SK-N-SH treated with all-trans-retinoic acid at 6 μM for 48 hours (cell line): ENCODE results near the gene ZNF710.

Experiments used
- ATAC-seq: fragments of 200-7000 bp; cut with Tn5 transposase; 3 replicates; pipeline ENCODE4 v1.9.1; 2020; ENCODE audit warnings: mild to moderate bottlenecking, moderate library complexity
- BACH2 ChIP-seq: fragments of 250-450 bp; sonication (Bioruptor Pico); IDR thresholded peaks from 2 replicates; pipeline ENCODE4 v1.9.0; 2021; ENCODE audit warnings: mild to moderate bottlenecking, borderline replicate concordance
- CSDC2 ChIP-seq: fragments of 250-450 bp; sonication (Bioruptor Pico); IDR thresholded peaks from 2 replicates; pipeline ENCODE4 v1.5.0; 2020; ENCODE audit warnings: mild to moderate bottlenecking, moderate library complexity
- ESRRG ChIP-seq: fragments of 250-450 bp; sonication (Bioruptor Pico); IDR thresholded peaks from 2 replicates; pipeline ENCODE4 v1.6.1; 2021; ENCODE audit warnings: mild to moderate bottlenecking
- GLIS3 ChIP-seq: fragments of 250-450 bp; sonication (Bioruptor Pico); IDR thresholded peaks from 2 replicates; pipeline ENCODE4 v1.5.0; 2020; ENCODE audit warnings: mild to moderate bottlenecking, moderate library complexity
- ISL1 ChIP-seq: fragments of 250-450 bp; sonication (Bioruptor Pico); IDR thresholded peaks from 2 replicates; pipeline ENCODE4 v2.1.2; 2022; ENCODE audit warnings: mild to moderate bottlenecking, moderate library complexity
- OSR1 ChIP-seq: fragments of 250-450 bp; sonication (Bioruptor Pico); IDR thresholded peaks from 2 replicates; pipeline ENCODE4 v1.8.0; 2022; ENCODE audit warnings: moderate library complexity, mild to moderate bottlenecking, inconsistent platforms
- PPARA ChIP-seq: fragments of 250-450 bp; sonication (Bioruptor Pico); IDR thresholded peaks from 2 replicates; pipeline ENCODE4 v1.5.0; 2020; ENCODE audit warnings: mild to moderate bottlenecking, borderline replicate concordance
- RARB ChIP-seq: fragments of 250-450 bp; sonication (Bioruptor Pico); IDR thresholded peaks from 2 replicates; pipeline ENCODE4 v1.8.0; 2021; ENCODE audit warnings: mild to moderate bottlenecking, moderate library complexity
- SNAI2 ChIP-seq: fragments of 250-450 bp; sonication (Bioruptor Pico); IDR thresholded peaks from 2 replicates; pipeline ENCODE4 v1.5.0; 2020; ENCODE audit warnings: mild to moderate bottlenecking, moderate library complexity
- TOX ChIP-seq: fragments of 250-450 bp; sonication (Bioruptor Pico); IDR thresholded peaks from 2 replicates; pipeline ENCODE4 v1.8.0; 2021; ENCODE audit warnings: mild to moderate bottlenecking, moderate library complexity, borderline replicate concordance
- ZC3H10 ChIP-seq: fragments of 250-450 bp; sonication (Bioruptor Pico); IDR thresholded peaks from 2 replicates; pipeline ENCODE4 v1.5.1; 2021; ENCODE audit warnings: mild to moderate bottlenecking, moderate library complexity
- ZFP3 ChIP-seq: fragments of 250-450 bp; sonication (Bioruptor Pico); IDR thresholded peaks from 2 replicates; pipeline ENCODE4 v1.5.0; 2020; ENCODE audit warnings: mild to moderate bottlenecking, moderate library complexity
- ZFP30 ChIP-seq: fragments of 450-650 bp; formaldehyde crosslinking; IDR thresholded peaks from 2 replicates; pipeline ENCODE4 v1.5.0; 2022; ENCODE audit warnings: mild to moderate bottlenecking, moderate library complexity
- ZNF565 ChIP-seq: fragments of 450-650 bp; formaldehyde crosslinking; conservative IDR thresholded peaks from 2 replicates; pipeline ENCODE4 v1.5.0; 2020; ENCODE audit warnings: low read depth, mild to moderate bottlenecking, moderate library complexity
- ZNF8 ChIP-seq: fragments of 450-650 bp; formaldehyde crosslinking; IDR thresholded peaks from 2 replicates; pipeline ENCODE4 v1.5.0; 2020; ENCODE audit warnings: mild to moderate bottlenecking, moderate library complexity
- TF ChIP-seq, protein P1 (sequence below): fragments of 250-450 bp; sonication (Bioruptor Pico); IDR thresholded peaks from 2 replicates; pipeline ENCODE4 v1.5.1; 2021; ENCODE audit warnings: mild to moderate bottlenecking, moderate library complexity
- TF ChIP-seq, protein P2 (sequence below): fragments of 250-450 bp; sonication (Bioruptor Pico); IDR thresholded peaks from 2 replicates; pipeline ENCODE4 v1.5.0; 2020; ENCODE audit warnings: mild to moderate bottlenecking, moderate library complexity
- TF ChIP-seq, protein P3 (sequence below): fragments of 250-450 bp; sonication (Bioruptor Pico); IDR thresholded peaks from 2 replicates; pipeline ENCODE4 v1.8.0; 2020; ENCODE audit warnings: mild to moderate bottlenecking, moderate library complexity, borderline replicate concordance
- TF ChIP-seq, protein P4 (sequence below): fragments of 250-450 bp; sonication (Bioruptor Pico); IDR thresholded peaks from 2 replicates; pipeline ENCODE4 v1.8.0; 2021; ENCODE audit warnings: low read depth, mild to moderate bottlenecking, moderate library complexity, borderline replicate concordance
- TF ChIP-seq, protein P5 (sequence below): fragments of 250-450 bp; sonication (Bioruptor Pico); IDR thresholded peaks from 2 replicates; pipeline ENCODE4 v1.5.1; 2020; ENCODE audit warnings: low read depth, mild to moderate bottlenecking, moderate library complexity

The ZNF710 gene

DNA sequence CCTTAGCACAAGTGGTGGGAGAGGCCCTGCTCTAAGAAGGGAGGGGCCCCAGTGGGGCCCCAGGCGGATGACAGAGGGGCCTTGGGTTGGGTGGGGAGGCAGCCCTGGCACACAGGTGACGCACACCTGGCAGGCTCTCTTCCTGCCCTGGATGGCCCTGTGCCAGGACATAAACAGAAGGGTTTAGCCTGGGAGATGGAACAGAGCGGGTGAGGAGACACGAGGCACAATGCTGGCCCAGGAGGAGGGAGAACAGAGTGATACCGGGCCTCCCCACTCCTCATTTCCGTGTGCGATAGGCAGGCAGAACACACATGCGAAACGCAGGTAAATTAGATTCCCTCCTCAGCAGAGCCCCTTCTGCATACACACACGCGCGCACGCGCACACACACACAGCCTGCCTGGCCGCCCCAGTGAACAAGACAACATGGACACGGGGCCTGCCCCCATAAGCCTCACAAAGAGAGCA is 61.4 kb downstream of the ZNF710 start:
- ATAC-seq: no peak
- no peak for TF ChIP-seq BACH2 (CRISPR knock-in tag)
- TF ChIP-seq ZNF8: no peak
- no peak for TF ChIP-seq GLIS3 (CRISPR knock-in tag)
- TF ChIP-seq, all 23 proteins: peak for 0

DNA sequence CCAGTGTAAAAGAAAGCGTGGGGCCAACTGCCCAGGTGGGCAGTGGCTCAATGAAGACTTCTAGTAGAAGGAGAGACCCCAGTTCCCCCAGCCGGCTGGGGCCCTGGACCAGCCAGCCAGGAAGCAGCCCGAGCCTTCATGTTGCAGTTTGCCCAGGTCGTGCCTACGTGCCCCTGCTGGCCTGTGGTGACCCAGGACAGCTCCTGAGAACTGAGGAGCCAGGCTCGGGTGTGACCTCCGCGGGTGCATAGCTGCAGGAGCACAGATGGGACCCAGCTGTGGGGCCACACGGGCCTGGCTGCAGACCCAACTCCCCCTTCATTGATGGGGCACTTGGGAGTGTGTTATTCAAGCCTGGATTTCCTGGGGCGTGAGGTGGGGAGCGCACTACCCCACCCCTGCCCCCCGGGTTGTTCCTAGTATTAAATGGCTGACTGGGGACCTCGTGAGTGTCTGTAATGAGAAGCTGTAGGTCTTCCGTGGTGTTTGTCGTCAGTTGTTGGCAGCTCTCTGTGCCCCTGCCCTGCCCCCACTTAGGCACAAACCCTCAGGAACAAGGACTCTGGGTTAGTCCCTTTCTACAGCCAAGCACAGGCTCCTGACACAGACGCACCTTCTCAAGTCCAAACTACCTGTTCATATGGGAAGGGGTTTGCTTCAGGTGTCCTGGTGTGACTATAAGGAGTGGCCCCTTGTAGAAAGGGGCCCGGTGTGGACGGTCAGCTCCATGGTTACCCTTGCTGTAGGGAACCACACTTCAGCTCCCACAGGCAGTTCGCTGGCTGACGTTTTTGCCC is 62.0 kb downstream of the ZNF710 start:
- TF ChIP-seq, protein P1, sequence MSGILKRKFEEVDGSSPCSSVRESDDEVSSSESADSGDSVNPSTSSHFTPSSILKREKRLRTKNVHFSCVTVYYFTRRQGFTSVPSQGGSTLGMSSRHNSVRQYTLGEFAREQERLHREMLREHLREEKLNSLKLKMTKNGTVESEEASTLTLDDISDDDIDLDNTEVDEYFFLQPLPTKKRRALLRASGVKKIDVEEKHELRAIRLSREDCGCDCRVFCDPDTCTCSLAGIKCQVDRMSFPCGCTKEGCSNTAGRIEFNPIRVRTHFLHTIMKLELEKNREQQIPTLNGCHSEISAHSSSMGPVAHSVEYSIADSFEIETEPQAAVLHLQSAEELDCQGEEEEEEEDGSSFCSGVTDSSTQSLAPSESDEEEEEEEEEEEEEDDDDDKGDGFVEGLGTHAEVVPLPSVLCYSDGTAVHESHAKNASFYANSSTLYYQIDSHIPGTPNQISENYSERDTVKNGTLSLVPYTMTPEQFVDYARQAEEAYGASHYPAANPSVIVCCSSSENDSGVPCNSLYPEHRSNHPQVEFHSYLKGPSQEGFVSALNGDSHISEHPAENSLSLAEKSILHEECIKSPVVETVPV (CRISPR knock-in tag): no peak
- TF ChIP-seq ZFP3 (CRISPR knock-in tag) (no peak), RARB (CRISPR knock-in tag) (no peak), GLIS3 (CRISPR knock-in tag) (no peak), ESRRG (no peak), OSR1 (CRISPR knock-in tag) (no peak), ZFP30 (no peak), PPARA (CRISPR knock-in tag) (no peak), ZNF8 (no peak), ZNF565 (CRISPR knock-in tag) (no peak), ISL1 (no peak)
- TF ChIP-seq, protein P2, sequence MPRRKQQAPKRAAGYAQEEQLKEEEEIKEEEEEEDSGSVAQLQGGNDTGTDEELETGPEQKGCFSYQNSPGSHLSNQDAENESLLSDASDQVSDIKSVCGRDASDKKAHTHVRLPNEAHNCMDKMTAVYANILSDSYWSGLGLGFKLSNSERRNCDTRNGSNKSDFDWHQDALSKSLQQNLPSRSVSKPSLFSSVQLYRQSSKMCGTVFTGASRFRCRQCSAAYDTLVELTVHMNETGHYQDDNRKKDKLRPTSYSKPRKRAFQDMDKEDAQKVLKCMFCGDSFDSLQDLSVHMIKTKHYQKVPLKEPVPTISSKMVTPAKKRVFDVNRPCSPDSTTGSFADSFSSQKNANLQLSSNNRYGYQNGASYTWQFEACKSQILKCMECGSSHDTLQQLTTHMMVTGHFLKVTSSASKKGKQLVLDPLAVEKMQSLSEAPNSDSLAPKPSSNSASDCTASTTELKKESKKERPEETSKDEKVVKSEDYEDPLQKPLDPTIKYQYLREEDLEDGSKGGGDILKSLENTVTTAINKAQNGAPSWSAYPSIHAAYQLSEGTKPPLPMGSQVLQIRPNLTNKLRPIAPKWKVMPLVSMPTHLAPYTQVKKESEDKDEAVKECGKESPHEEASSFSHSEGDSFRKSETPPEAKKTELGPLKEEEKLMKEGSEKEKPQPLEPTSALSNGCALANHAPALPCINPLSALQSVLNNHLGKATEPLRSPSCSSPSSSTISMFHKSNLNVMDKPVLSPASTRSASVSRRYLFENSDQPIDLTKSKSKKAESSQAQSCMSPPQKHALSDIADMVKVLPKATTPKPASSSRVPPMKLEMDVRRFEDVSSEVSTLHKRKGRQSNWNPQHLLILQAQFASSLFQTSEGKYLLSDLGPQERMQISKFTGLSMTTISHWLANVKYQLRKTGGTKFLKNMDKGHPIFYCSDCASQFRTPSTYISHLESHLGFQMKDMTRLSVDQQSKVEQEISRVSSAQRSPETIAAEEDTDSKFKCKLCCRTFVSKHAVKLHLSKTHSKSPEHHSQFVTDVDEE (CRISPR knock-in tag): no peak
- TF ChIP-seq, protein P3, sequence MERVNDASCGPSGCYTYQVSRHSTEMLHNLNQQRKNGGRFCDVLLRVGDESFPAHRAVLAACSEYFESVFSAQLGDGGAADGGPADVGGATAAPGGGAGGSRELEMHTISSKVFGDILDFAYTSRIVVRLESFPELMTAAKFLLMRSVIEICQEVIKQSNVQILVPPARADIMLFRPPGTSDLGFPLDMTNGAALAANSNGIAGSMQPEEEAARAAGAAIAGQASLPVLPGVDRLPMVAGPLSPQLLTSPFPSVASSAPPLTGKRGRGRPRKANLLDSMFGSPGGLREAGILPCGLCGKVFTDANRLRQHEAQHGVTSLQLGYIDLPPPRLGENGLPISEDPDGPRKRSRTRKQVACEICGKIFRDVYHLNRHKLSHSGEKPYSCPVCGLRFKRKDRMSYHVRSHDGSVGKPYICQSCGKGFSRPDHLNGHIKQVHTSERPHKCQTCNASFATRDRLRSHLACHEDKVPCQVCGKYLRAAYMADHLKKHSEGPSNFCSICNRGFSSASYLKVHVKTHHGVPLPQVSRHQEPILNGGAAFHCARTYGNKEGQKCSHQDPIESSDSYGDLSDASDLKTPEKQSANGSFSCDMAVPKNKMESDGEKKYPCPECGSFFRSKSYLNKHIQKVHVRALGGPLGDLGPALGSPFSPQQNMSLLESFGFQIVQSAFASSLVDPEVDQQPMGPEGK: no peak
- TF ChIP-seq, protein P4, sequence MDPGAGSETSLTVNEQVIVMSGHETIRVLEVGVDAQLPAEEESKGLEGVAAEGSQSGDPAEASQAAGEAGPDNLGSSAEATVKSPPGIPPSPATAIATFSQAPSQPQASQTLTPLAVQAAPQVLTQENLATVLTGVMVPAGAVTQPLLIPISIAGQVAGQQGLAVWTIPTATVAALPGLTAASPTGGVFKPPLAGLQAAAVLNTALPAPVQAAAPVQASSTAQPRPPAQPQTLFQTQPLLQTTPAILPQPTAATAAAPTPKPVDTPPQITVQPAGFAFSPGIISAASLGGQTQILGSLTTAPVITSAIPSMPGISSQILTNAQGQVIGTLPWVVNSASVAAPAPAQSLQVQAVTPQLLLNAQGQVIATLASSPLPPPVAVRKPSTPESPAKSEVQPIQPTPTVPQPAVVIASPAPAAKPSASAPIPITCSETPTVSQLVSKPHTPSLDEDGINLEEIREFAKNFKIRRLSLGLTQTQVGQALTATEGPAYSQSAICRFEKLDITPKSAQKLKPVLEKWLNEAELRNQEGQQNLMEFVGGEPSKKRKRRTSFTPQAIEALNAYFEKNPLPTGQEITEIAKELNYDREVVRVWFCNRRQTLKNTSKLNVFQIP (CRISPR knock-in tag): no peak
- TF ChIP-seq, protein P5, sequence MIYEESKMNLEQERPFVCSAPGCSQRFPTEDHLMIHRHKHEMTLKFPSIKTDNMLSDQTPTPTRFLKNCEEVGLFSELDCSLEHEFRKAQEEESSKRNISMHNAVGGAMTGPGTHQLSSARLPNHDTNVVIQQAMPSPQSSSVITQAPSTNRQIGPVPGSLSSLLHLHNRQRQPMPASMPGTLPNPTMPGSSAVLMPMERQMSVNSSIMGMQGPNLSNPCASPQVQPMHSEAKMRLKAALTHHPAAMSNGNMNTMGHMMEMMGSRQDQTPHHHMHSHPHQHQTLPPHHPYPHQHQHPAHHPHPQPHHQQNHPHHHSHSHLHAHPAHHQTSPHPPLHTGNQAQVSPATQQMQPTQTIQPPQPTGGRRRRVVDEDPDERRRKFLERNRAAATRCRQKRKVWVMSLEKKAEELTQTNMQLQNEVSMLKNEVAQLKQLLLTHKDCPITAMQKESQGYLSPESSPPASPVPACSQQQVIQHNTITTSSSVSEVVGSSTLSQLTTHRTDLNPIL (CRISPR knock-in tag): no peak
- no peak for ATAC-seq

DNA sequence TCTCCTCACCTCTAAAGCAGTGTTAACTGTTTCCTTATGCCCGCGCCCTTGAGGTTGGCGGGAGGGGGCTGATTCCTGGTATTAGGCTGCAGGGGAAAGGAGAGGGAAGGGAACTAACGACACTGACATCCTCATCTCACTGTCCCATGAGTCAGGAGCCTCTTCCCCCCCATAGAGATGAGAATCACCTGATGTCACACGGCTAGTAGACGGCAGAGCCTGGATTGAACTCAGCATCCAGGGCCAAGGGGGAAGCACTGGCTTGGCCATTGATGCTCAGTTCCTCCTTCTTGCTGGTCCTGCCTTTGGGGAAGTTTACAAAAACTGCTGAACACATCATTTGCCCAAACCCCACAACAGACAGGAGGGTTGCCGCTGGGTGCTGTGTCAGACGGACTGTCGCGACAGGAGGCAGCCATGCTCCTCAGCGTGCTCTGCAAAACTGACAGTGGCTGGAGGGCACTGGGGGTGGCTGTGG is 62.7 kb downstream of the ZNF710 start:
- TF ChIP-seq CSDC2 (CRISPR knock-in tag) (no peak), ZC3H10 (CRISPR knock-in tag) (no peak), OSR1 (CRISPR knock-in tag) (no peak), SNAI2 (CRISPR knock-in tag) (no peak), GLIS3 (CRISPR knock-in tag) (no peak), ZNF565 (CRISPR knock-in tag) (no peak), PPARA (CRISPR knock-in tag) (no peak), ZFP3 (CRISPR knock-in tag) (no peak), TOX (CRISPR knock-in tag) (no peak), ZNF8 (no peak)
- TF ChIP-seq, protein P4 (CRISPR knock-in tag): no peak
- TF ChIP-seq, protein P5 (CRISPR knock-in tag): no peak
- ATAC-seq: no peak
